ENCODE measurements around the gene BCAP31.

The BCAP31 gene

DNA sequence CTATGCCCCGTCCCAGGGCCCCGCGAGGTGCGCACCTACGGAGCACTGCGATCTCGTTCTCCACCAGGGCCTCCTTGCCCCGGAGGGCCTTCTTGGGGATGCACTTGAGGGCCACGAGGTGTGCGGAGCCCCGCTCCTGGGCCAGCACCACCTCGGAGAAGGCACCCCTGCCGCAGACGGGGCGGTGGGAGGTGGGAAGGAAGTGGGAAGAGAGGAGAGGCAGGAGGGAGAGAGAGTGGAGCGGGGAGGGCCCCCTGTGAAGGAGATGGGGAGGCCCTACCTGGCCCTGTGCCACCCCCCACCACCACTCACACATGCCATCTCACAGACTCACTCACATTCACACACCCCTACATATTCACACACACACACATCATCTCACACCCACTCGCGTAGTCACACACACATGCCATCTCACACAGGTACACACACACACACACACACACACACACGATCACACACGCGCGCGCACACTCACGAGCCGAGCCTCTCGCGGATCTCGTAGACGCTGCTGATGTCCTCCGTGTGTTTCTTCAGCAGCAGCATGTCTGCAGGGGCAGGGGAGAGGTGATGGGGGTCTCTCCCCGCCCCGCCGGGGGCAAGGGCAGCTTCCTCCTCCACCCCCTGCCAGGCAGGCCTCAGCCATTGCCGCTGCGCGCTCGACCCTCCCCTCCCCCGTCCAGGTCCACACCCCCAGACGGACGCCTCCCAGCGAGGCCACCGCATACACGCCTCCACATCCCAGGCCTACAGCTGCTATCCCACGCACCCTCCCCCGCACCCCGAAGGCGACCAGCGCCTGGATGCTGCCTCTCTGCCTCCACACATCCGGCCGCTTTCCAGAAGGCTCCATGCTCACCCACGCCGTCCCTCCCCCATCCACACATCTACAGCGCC is 51.4 kb downstream of the BCAP31 start:
- DNase-seq: no peak

GRCh38 chrX:153671589-153672530 is 52.3 kb downstream of the BCAP31 start:
- DNase-seq: no peak

DNA sequence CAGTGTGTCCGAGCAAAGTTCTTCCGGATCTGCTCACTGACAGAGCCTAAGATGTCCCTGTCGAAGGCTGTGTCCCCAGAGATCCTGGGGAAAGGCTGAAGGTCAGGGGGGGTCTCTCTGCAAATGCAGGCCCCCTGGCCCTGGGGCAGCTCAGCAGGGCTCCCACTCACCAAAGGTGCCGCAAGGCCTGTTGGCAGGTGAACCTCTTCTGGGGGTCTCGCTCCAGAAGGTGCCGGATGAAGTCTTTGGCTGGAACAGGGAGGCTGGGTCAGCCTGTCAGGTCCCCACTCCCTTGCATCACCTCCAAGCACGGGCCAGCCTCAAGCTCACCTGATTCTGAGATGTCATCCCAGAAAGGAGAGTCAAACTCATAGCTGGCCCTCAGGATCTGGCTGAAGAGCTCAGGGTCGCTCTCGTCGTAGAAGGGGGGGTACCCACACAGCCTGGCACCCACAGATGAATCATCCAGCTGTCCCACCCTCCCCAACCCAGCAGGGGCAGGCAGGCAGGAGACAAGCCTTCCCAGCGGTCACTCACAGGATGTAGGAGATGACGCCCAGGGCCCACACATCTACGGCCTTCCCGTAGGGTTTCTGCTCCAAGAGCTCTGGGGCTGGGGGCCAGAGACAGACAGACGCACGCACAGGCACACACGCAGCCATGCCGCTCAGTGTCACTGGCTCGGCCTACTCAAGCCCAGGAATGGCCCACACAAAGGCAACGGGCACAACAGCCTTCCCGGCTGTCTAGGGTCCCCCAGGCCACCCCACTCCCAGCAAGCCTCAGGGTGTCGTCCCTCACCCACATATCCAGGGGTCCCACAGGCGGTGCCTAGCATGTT is 53.2 kb downstream of the BCAP31 start:
- DNase-seq: no peak

DNA sequence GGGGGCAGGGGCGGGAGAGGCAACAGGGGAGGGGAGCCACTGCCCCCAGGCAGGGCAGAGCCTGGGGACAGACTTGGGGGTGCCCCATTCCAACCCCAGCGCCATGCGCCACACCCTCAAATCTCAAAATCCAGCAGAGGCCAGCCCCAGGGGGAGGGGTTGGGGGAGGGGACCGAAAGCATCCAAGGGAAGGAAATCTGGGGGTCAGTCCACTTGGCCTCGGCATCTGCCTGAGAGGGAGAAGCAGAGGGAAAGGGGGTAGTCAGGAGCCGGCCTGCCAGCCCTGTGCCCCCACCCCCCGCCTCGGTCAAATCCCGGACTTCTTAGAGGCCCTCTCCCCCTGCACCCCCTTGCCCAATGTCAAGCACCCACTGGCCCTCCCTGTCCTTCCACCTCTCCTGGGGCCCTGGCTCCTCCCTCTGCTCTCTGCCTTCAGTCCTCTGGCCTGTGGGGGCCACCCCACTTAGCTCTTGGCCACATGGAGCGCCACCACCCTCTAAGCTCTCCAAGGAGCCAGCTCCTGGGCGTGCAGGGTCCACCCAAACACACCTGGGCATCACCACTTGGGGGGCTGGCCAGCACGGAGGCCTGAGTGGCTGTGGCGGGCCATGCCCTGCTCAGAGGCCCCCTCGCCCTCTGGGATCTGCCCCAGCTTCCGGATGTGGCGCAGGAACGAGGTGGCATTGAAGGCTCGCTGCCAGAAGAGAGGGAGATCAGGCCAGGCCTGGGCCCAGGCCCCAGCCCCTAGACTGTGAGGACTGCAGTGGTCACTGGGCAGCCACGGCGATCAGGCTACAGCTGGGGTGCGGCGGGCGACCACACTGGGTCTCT is 54.1 kb downstream of the BCAP31 start:
- no peak for DNase-seq

DNA sequence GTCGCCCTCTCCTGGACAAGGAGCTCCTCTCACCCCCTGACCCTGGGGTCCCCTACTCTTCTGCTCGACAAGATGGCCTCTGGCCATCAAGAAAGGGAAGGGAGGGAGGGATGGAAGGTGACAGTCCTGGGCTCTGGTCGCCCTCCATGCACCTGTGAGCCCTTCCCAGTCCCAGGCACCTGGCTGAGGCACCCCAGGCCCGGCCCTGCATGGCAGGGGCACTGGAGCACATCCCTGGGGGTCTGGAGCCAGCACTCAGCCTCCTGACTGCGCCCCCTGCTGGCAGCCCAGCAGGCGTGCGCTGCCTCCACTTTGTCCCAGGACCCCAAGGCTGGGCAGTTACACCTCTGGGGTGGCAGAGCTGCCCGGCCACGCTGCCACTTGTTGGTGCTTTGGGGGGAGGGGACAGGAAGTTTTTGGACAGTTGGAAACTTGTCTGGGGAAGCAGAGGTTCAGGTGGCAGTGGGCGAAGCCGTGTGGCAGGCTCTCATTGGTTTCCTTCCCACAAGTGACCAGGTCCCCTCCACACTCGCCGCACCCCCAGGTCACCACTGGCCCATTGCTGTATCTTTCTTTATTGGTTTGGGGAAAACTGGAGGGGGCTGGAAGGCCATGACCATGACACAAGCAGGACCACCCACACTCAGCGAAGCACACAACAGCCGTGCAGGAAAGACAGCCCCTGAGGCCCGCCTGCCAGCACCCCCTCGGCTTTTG is 54.9 kb downstream of the BCAP31 start:
- DNase-seq: peak; percentile 45

DNA sequence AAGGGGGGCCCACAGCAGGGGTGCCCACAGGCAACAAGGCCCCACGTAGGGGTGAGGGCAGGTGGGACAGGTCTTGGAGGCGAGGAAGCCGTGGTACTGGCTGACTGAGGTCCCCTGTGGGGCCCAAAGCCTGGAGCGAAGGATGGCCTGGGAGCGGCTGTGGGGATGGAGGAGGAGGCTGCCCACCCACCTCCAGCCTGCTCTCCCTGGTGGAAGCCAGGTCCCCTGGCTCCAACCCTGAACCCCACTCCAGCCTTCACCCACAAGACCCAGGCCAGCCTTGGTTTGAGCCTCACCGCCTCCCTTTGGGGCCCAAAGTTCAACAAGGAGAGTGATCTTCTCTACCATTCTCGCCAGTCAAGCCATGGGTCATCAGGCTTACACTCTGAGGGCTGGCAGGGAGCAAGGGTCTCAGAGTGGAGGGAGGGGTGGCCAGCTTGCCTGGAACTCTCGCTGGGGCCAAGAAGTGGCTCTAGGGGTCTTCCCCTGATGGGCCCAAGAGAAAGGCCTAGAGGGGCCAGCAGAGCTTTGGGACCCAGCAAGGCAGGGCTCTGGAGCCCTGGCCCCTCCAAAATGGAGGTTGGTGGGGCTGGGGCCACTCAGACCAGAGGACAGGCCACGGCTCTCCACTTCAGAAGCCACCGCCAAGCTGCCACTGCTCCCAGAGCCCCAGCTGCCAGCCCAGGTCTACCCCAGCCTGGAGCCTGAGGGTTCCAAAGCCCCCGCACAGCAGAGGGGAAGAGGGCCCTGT is 55.6 kb downstream of the BCAP31 start:
- no peak for DNase-seq

GRCh38 chrX:153667956-153668396 is 56.2 kb downstream of the BCAP31 start:
- DNase-seq: peak; percentile 74

DNA sequence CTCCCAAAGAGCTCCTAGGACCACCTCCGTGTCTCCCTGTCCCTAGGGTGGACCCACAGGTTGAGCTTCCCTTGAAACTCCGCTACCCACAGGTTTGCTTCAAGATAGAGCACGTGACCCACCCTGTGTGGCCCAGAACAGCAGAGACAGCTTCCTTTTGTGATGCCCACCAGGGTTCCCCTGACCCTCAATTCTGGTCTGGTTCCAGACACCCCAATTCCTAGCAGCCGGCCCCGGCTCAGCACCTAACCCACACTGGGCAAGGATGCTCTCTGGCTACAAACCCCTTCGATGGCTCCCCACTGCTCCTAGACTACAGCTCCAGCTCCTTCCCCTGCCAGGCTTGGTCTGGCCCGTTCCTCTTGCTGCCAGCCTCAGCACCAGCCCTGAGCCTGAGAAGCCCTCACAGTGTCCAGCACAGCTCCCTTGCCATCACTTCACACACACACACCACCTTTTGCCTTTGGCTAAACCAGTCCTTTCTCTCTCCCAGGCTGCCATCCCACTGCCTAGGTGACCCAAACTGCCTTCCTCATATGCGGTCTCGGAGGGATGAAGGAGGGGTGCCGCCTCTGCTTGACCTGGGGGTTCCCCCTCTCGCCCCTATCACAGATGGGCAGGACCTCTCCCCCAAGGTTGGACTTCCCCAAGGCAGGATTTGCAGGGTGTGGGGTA is 56.8 kb downstream of the BCAP31 start:
- DNase-seq: no peak

DNA sequence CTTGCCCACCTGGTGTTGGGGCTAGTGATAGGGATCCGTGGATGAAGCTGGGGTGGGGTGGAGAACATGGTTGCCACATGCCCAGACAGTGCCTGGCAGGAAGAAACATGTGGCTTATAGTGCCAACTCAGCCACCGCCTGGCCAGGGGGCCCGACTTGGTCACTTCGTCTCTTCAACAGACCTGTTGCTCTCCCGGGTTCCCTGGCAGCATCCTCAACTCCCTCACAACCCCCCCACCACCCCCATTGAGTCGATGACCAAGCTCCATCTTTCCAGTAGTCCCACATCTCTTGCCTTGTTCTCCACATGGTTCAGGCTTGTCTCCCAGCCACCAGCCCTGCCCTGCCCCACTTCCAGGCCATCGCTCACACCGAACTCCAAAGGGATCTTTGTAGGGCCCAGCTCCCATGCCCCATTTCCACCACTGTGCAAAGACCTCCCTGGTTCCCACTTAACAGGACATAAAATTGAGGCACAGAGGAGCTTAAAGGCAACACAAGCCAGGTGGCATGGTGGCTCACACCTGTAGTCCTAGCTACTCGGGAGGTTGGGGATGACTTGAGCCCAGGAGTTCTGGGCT is 58.4 kb downstream of the BCAP31 start:
- DNase-seq: no peak

- peak; percentile 63 for DNase-seq
Measured at GRCh38 chrX:153662266-153662665, 61.9 kb downstream of the BCAP31 start.

- no peak for DNase-seq
Measured at GRCh38 chrX:153659268-153659667, 64.9 kb downstream of the BCAP31 start.

DNA sequence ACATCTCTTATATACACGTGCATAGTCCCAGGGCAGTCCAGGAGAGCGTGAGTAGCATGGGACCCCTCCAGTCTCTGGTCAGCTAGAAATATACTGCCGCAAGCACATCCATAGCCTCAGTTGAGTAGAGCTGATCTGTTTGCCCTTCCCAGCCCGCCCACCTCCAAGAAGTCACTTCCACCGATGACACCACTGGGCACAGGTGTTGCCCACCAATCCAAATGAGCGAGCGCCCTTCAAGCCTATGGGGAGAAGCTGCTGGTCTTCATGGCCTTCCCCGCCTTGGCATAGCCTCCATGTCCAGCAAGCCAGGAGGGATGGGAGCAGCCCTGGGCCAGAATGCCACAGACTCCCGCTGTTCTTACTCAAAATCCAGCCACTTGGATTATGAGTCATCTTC is 67.0 kb downstream of the BCAP31 start:
- DNase-seq: no peak

- no peak for DNase-seq
Measured at GRCh38 chrX:153653556-153653955, 70.6 kb downstream of the BCAP31 start.

GRCh38 chrX:153651540-153652079 is 72.6 kb downstream of the BCAP31 start:
- DNase-seq: no peak

GRCh38 chrX:153650959-153651358 is 73.2 kb downstream of the BCAP31 start:
- DNase-seq: no peak
